Left lung (tissue), 10 donors: ENCODE data around the gene SLC12A8. TPM values are rescaled to one million over a fixed set of nuclear protein-coding genes. Genes with fewer than 3 reads are reported as not detected.

Experiments
- ATAC-seq: fragments of 200-7000 bp; cut with Tn5 transposase; one replicate; pipeline ENCODE4 v1.9.1; 2020; ENCODE audit warnings: moderate library complexity
- DNase-seq, 4 donors: peaks; one replicate each; pipeline ENCODE4 v3.0.0-alpha.2; 2013 to 2020
- H3K27ac ChIP-seq, 2 donors: fragments of 200-600 bp; sonication (generic) in 1 of 2; one replicate each; pipeline versions ENCODE4 v1.5.0 to v1.8.0; 2020 to 2021
- H3K27me3 ChIP-seq, 2 donors: fragments of 200-600 bp; sonication (generic) in 1 of 2; one replicate each; pipeline versions ENCODE4 v1.5.0 to v1.8.0; 2020 to 2021
- H3K36me3 ChIP-seq, 2 donors: fragments of 200-600 bp; sonication (generic) in 1 of 2; one replicate each; pipeline versions ENCODE4 v1.5.0 to v1.8.0; 2020 to 2021
- H3K4me1 ChIP-seq, 2 donors: fragments of 200-600 bp; one replicate each; pipeline ENCODE4 v1.8.0; 2021
- H3K4me3 ChIP-seq, 2 donors: fragments of 200-600 bp; sonication (generic) in 1 of 2; one replicate each; pipeline versions ENCODE4 v1.5.0 to v1.8.0; 2020 to 2021; ENCODE audit warnings: mild to moderate bottlenecking in 1 of 2
- H3K9me3 ChIP-seq, 2 donors: fragments of 200-600 bp; sonication (generic) in 1 of 2; one replicate each; pipeline versions ENCODE4 v1.5.0 to v1.8.0; 2020 to 2021
- CTCF ChIP-seq, 2 donors: fragments of 200-600 bp; sonication (generic) in 1 of 2; IDR thresholded peaks; one replicate each; pipeline versions ENCODE4 v1.5.0 to v1.8.0; 2021; ENCODE audit warnings: antibody characterized with exemption in 2 of 2
- intact Hi-C, 2 donors: fragments of 100-400 bp; cut with DNase I; formaldehyde crosslinking; loops; one replicate each; pipeline versions ENCODE4 v1.11.2 to v1.14.2; 2022
- polyA plus RNA-seq, 6 donors: library from polyadenylated mRNA; unstranded; fragments of 120-200 nt; gene quantifications; one replicate each; pipeline ENCODE4 v1.2.1, GENCODE V29; 2013; ENCODE audit not compliant: insufficient read length in 6 of 6
- total RNA-seq, 2 donors: library from RNA; stranded (reverse); fragmentation: NEBNext Ultra II Directional; extraction: Animal tissue kit (Norgen Biotek cat#: 25700); gene quantifications; one replicate each; pipeline ENCODE4 v1.2.1, GENCODE V29; 2021
- donor health status: DM: no; HTN: yes; CAD: no.
- donor health status: DM: no; HTN: no; CAD: no.

SLC12A8 gene
- total and polyA plus RNA-seq, 8 donors: 1.1 to 17.1 (median 1.6) TPM

GRCh38 chr3:125157183-125157582 is 55.4 kb downstream of the SLC12A8 start:
- Histone ChIP-seq H3K27me3 (no peaks in the 10 kb centered on the region), H3K9me3 (no peaks in the 10 kb centered on the region), H3K4me1 (peaks cover 8 to 23% of the 10 kb centered on the region in 2 donors), H3K27ac (no peak overlapping the region), H3K36me3 (no peaks in the 10 kb centered on the region), H3K4me3 (no peak overlapping the region)
- no peak for TF ChIP-seq CTCF (IDR thresholded peaks at IDR 0.05)
- DNase-seq (no peak), ATAC-seq (no peak)
- intact Hi-C loops: no loop called here

GRCh38 chr3:125156456-125156855 is 56.1 kb downstream of the SLC12A8 start:
- no peak for ATAC-seq
- intact Hi-C loops: no loop called here
- no peak overlapping the region for H3K4me3 ChIP-seq
- H3K36me3 ChIP-seq: no peaks in the 10 kb centered on the region
- peak overlapping the region in 1 of 2 donors; percentile 66 for H3K27ac ChIP-seq
- H3K4me1 ChIP-seq: peaks cover 6 to 22% of the 10 kb centered on the region in 2 donors
- H3K27me3 ChIP-seq: no peaks in the 10 kb centered on the region
- DNase-seq: no peak
- no peaks in the 10 kb centered on the region for H3K9me3 ChIP-seq
- TF ChIP-seq CTCF (IDR thresholded peaks at IDR 0.05): no peak

- Histone ChIP-seq H3K4me3 (no peak overlapping the region), H3K27ac (peak overlapping the region in 1 of 2 donors; percentile 39), H3K9me3 (no peaks in the 10 kb centered on the region), H3K36me3 (no peaks in the 10 kb centered on the region), H3K27me3 (no peaks in the 10 kb centered on the region), H3K4me1 (peaks cover 0 to 24% of the 10 kb centered on the region in 2 donors)
- intact Hi-C loops: no loop called here
- no peak for TF ChIP-seq CTCF (IDR thresholded peaks at IDR 0.05)
- peak; percentile 8 for ATAC-seq
- DNase-seq: no peak
Observed at GRCh38 chr3:125154800-125155269, 57.7 kb downstream of the SLC12A8 start.

- no peak overlapping the region for H3K4me3 ChIP-seq
- TF ChIP-seq CTCF (IDR thresholded peaks at IDR 0.05): no peak
- no peaks in the 10 kb centered on the region for H3K36me3 ChIP-seq
- DNase-seq (no peak), ATAC-seq (no peak)
- intact Hi-C loops: no loop called here
- no peaks in the 10 kb centered on the region for H3K27me3 ChIP-seq
- H3K27ac ChIP-seq: no peak overlapping the region
- peaks cover 3 to 31% of the 10 kb centered on the region in 2 donors for H3K4me1 ChIP-seq
- no peaks in the 10 kb centered on the region for H3K9me3 ChIP-seq
Observed at GRCh38 chr3:125154110-125154509, 58.4 kb downstream of the SLC12A8 start.

GRCh38 chr3:125152951-125153350 is 59.6 kb downstream of the SLC12A8 start:
- Histone ChIP-seq H3K4me3 (no peak overlapping the region), H3K27ac (no peak overlapping the region), H3K4me1 (peaks cover 10 to 42% of the 10 kb centered on the region in 2 donors), H3K27me3 (no peaks in the 10 kb centered on the region), H3K36me3 (no peaks in the 10 kb centered on the region), H3K9me3 (no peaks in the 10 kb centered on the region)
- DNase-seq (no peak), ATAC-seq (no peak)
- TF ChIP-seq CTCF (IDR thresholded peaks at IDR 0.05): no peak
- intact Hi-C loops: no loop called here
